Measurements from ENCODE around the gene FGF22.

FGF22 gene

GRCh38 chr19:681029-682019 is 41.6 kb downstream of the FGF22 start:
- no peak for DNase-seq

- DNase-seq = no peak
Observed at GRCh38 chr19:682678-683320, 43.1 kb downstream of the FGF22 start.

GRCh38 chr19:685454-685931 is 45.8 kb downstream of the FGF22 start:
- DNase-seq = no peak

GRCh38 chr19:686589-687297 is 47.1 kb downstream of the FGF22 start:
- no peak for DNase-seq

- no peak for DNase-seq
Observed at GRCh38 chr19:687569-688166, 48.0 kb downstream of the FGF22 start.

- no peak for DNase-seq
Observed at GRCh38 chr19:688214-688613, 48.5 kb downstream of the FGF22 start.

GRCh38 chr19:688992-689391 is 49.3 kb downstream of the FGF22 start:
- DNase-seq = no peak

- DNase-seq = no peak
Observed at GRCh38 chr19:690203-690602, 50.5 kb downstream of the FGF22 start.

All from stimulated activated CD8-positive, alpha-beta memory T cell treated with anti-CD3 and anti-CD28 coated beads, Interleukin-4, amount 100 ng/mL, for 48 hours (primary cell).